IPS-NIHi7 (cell line): Measurements from ENCODE around the gene NTRK1.

ENCODE experiments used
- DNase-seq: peaks from one replicate; pipeline ENCODE4 v3.0.0; 2012; ENCODE audit warnings: mixed read lengths; ENCODE audit errors: extremely low spot score

The NTRK1 gene

GRCh38 chr1:156898161-156898566, 37.5 kb downstream of the NTRK1 start:
- no peak for DNase-seq

- DNase-seq = no peak
Observed at GRCh38 chr1:156898971-156899664, 38.5 kb downstream of the NTRK1 start.

GRCh38 chr1:156899956-156900718, 39.5 kb downstream of the NTRK1 start:
- no peak for DNase-seq

- no peak for DNase-seq
Observed at GRCh38 chr1:156900896-156901589, 40.4 kb downstream of the NTRK1 start.

- no peak for DNase-seq
Observed at GRCh38 chr1:156901590-156901900, 40.9 kb downstream of the NTRK1 start.

- no peak for DNase-seq
Observed at GRCh38 chr1:156901966-156902915, 41.6 kb downstream of the NTRK1 start.

- no peak for DNase-seq
Observed at GRCh38 chr1:156903328-156904091, 42.8 kb downstream of the NTRK1 start.

GRCh38 chr1:156904187-156904959, 43.7 kb downstream of the NTRK1 start:
- DNase-seq = no peak

GRCh38 chr1:156905176-156905575, 44.5 kb downstream of the NTRK1 start:
- DNase-seq = no peak

GRCh38 chr1:156905651-156906050, 45.0 kb downstream of the NTRK1 start:
- no peak for DNase-seq

GRCh38 chr1:156906206-156906906, 45.7 kb downstream of the NTRK1 start:
- no peak for DNase-seq

GRCh38 chr1:156908541-156908940, 47.9 kb downstream of the NTRK1 start:
- DNase-seq = no peak

- no peak for DNase-seq
Observed at GRCh38 chr1:156908955-156909354, 48.3 kb downstream of the NTRK1 start.

- no peak for DNase-seq
Observed at GRCh38 chr1:156909671-156910070, 49.0 kb downstream of the NTRK1 start.

GRCh38 chr1:156910309-156910782, 49.7 kb downstream of the NTRK1 start:
- DNase-seq = peak; percentile 89

- no peak for DNase-seq
Observed at GRCh38 chr1:156911577-156912298, 51.1 kb downstream of the NTRK1 start.

- no peak for DNase-seq
Observed at GRCh38 chr1:156912310-156912709, 51.6 kb downstream of the NTRK1 start.
